CD14-positive monocyte (primary cell): ENCODE results near the gene ASS1. TPM values are rescaled to one million over a fixed set of nuclear protein-coding genes. Genes with fewer than 3 reads are reported as not detected.

Source experiments
- DNase-seq, 3 donors: peaks; one replicate each; pipeline ENCODE4 v3.0.0-alpha.2; 2011 to 2022
- H2AFZ ChIP-seq: 2 replicates; pipeline ENCODE4 v1.6.0; 2012; ENCODE audit warnings: mild to moderate bottlenecking, low read depth, low read length, inconsistent platforms; ENCODE audit not compliant: insufficient read depth, poor library complexity, severe bottlenecking
- H3K27ac ChIP-seq, 2 donors: 1 replicate in 1 of 2; 2 replicates in 1 of 2; pipeline ENCODE4 v1.5.1; 2012 to 2013; ENCODE audit warnings: low read length in 2 of 2, control low read depth in 1 of 2, inconsistent platforms in 1 of 2, low read depth in 1 of 2, mild to moderate bottlenecking in 1 of 2
- H3K27me3 ChIP-seq, 2 donors: one replicate each; pipeline versions ENCODE4 v1.6.0 to v1.6.1; 2011 to 2013; ENCODE audit warnings: low read length in 2 of 2; ENCODE audit not compliant: control insufficient read depth in 2 of 2, insufficient read depth in 2 of 2
- H3K36me3 ChIP-seq, 2 donors: replicated peaks in 1 of 2; 1 replicate in 1 of 2; 2 replicates in 1 of 2; pipeline versions ENCODE4 v1.5.1 to v1.6.1; 2012 to 2013; ENCODE audit warnings: low read length in 2 of 2, control low read depth in 1 of 2, inconsistent platforms in 1 of 2, mild to moderate bottlenecking in 1 of 2; ENCODE audit not compliant: insufficient read depth in 2 of 2, control insufficient read depth in 1 of 2
- H3K4me1 ChIP-seq, 2 donors: 1 replicate in 1 of 2; 2 replicates in 1 of 2; pipeline versions ENCODE4 v1.5.1 to v1.6.1; 2012 to 2013; ENCODE audit warnings: low read length in 2 of 2, control low read depth in 1 of 2, inconsistent platforms in 1 of 2, mild to moderate bottlenecking in 1 of 2, moderate library complexity in 1 of 2; ENCODE audit not compliant: insufficient read depth in 2 of 2, control insufficient read depth in 1 of 2
- H3K4me2 ChIP-seq: replicated peaks from 2 replicates; pipeline ENCODE3; 2012; ENCODE audit warnings: low read length, moderate library complexity, mild to moderate bottlenecking; ENCODE audit not compliant: poor library complexity, severe bottlenecking; ENCODE audit errors: extremely low read depth
- H3K4me3 ChIP-seq, 3 experiments: fragments of 200-600 bp in 1 of 3; sonication (generic) in 1 of 3; replicated peaks in 1 of 3; 1 replicate in 2 of 3; 2 replicates in 1 of 3; pipeline ENCODE4 v1.5.1; 2011 to 2013; ENCODE audit warnings: low read length in 3 of 3, mild to moderate bottlenecking in 3 of 3, control low read depth in 2 of 3, low read depth in 2 of 3, inconsistent platforms in 1 of 3, moderate library complexity in 1 of 3
- H3K79me2 ChIP-seq: 2 replicates; pipeline ENCODE4 v1.6.0; 2012; ENCODE audit warnings: mild to moderate bottlenecking, control low read depth, inconsistent platforms, low read length, moderate library complexity; ENCODE audit not compliant: insufficient read depth
- H3K9ac ChIP-seq: 2 replicates; pipeline ENCODE4 v1.6.0; 2017; ENCODE audit warnings: low read length, mild to moderate bottlenecking; ENCODE audit not compliant: insufficient read depth, poor library complexity, severe bottlenecking
- H3K9me3 ChIP-seq, 2 donors: replicated peaks in 1 of 2; 1 replicate in 1 of 2; 2 replicates in 1 of 2; pipeline versions ENCODE4 v1.5.1 to v1.6.1; 2012 to 2013; ENCODE audit warnings: low read length in 2 of 2, control low read depth in 1 of 2; ENCODE audit not compliant: control insufficient read depth in 1 of 2, insufficient read depth in 1 of 2
- H4K20me1 ChIP-seq: 2 replicates; pipeline ENCODE4 v1.6.0; 2012; ENCODE audit warnings: mild to moderate bottlenecking, low read length, control low read depth, moderate library complexity; ENCODE audit not compliant: insufficient read depth
- H3K27ac Mint-ChIP-seq, 7 donors: one replicate each; pipeline ENCODE4 v1.8.0; 2020; ENCODE audit warnings: mild to moderate bottlenecking in 7 of 7, mixed read lengths in 7 of 7, moderate library complexity in 6 of 7, inconsistent platforms in 2 of 7
- H3K27me3 Mint-ChIP-seq, 3 donors: one replicate each; pipeline ENCODE4 v1.8.0; 2021 to 2022; ENCODE audit warnings: low read depth in 3 of 3, mild to moderate bottlenecking in 3 of 3, mixed read lengths in 3 of 3, moderate library complexity in 3 of 3, inconsistent platforms in 1 of 3
- H3K36me3 Mint-ChIP-seq, 2 donors: one replicate each; pipeline ENCODE4 v1.8.0; 2020; ENCODE audit warnings: mixed read lengths in 2 of 2, inconsistent platforms in 1 of 2, mild to moderate bottlenecking in 1 of 2
- H3K4me1 Mint-ChIP-seq: one replicate; pipeline ENCODE4 v1.8.0; 2020; ENCODE audit warnings: mild to moderate bottlenecking, mixed read lengths
- H3K4me3 Mint-ChIP-seq, 2 donors: one replicate each; pipeline ENCODE4 v1.8.0; 2020; ENCODE audit warnings: mild to moderate bottlenecking in 2 of 2, mixed read lengths in 2 of 2, moderate library complexity in 1 of 2
- H3K9me3 Mint-ChIP-seq, 7 donors: one replicate each; pipeline ENCODE4 v1.8.0; 2020 to 2022; ENCODE audit warnings: mixed read lengths in 7 of 7, mild to moderate bottlenecking in 6 of 7, moderate library complexity in 6 of 7, inconsistent platforms in 2 of 7
- WGBS: methylation state at CpG from one replicate; pipeline ENCODE4 v1.1.5; 2013; ENCODE audit warnings: missing lambda C conversion rate; ENCODE audit not compliant: insufficient coverage; 5-methylcytosine and 5-hydroxymethylcytosine counted together
- intact Hi-C, 2 donors: fragments of 100-400 bp; cut with micrococcal nuclease; formaldehyde crosslinking; loops; one replicate each; pipeline versions ENCODE4 v1.15.0 to v1.15.1; 2023
- polyA plus RNA-seq, 3 donors: library from polyadenylated mRNA; depleted of rRNA in 1 of 3; unstranded in 2 of 3; stranded (reverse) in 1 of 3; fragments of 300-500 nt in 2 of 3; fragments of >200 nt in 1 of 3; fragmentation: Illumina TruSeq in 2 of 3; gene quantifications; 1 replicate in 2 of 3; 2 replicates in 1 of 3; pipeline ENCODE4 v1.2.3, GENCODE V29; 2012 to 2021
- TF ChIP-seq, protein P1 (sequence below): fragments of 200-600 bp; IDR thresholded peaks from one replicate; pipeline ENCODE4 v1.8.0; 2022; ENCODE audit warnings: antibody characterized with exemption, mild to moderate bottlenecking

The ASS1 gene
- polyA plus RNA-seq, 3 donors, result not detected

DNA sequence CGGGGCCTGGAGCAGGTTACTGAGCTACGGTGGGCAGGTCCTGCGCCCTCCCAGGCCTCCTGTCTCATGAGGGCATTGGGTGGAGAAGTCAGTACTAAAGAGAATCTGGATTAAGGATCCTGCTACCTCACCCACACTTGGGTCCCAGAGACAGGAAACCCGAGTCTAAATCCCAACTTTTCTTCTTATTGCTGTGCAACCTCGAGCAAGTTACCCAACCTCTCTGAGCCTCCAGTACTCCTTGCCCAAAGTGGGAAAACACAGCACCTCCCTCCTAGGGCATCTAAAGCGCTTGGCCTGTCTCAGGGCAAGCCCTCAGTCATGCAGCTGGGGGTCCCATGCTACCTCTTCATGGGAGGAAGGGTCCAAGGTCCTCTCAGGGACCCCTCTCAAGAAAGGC lies 28.2 kb downstream of the ASS1 start:
- no peak overlapping the region for H3K27ac Mint-ChIP-seq
- peaks cover 38 to 63% (median 46%) of the 10 kb centered on the region in 3 donors for H3K27me3 Mint-ChIP-seq
- WGBS, result 87% methylated on average over 3 of the region's 6 CpGs
- H2AFZ ChIP-seq, result no peak overlapping the region
- H3K4me1 Mint-ChIP-seq, result no peaks in the 10 kb centered on the region
- H3K9ac ChIP-seq, result no peak overlapping the region
- no peaks in the 10 kb centered on the region for H4K20me1 ChIP-seq
- H3K36me3 Mint-ChIP-seq, result no peaks in the 10 kb centered on the region
- no peaks in the 10 kb centered on the region for H3K36me3 ChIP-seq
- no peaks in the 10 kb centered on the region for H3K4me1 ChIP-seq
- H3K4me2 ChIP-seq, result no peak overlapping the region
- intact Hi-C loops, result no loop called here
- no peak overlapping the region for H3K27ac ChIP-seq
- H3K4me3 Mint-ChIP-seq, result no peak overlapping the region
- no peaks in the 10 kb centered on the region for H3K9me3 Mint-ChIP-seq
- no peak for DNase-seq
- H3K79me2 ChIP-seq, result no peaks in the 10 kb centered on the region
- TF ChIP-seq, protein P1, sequence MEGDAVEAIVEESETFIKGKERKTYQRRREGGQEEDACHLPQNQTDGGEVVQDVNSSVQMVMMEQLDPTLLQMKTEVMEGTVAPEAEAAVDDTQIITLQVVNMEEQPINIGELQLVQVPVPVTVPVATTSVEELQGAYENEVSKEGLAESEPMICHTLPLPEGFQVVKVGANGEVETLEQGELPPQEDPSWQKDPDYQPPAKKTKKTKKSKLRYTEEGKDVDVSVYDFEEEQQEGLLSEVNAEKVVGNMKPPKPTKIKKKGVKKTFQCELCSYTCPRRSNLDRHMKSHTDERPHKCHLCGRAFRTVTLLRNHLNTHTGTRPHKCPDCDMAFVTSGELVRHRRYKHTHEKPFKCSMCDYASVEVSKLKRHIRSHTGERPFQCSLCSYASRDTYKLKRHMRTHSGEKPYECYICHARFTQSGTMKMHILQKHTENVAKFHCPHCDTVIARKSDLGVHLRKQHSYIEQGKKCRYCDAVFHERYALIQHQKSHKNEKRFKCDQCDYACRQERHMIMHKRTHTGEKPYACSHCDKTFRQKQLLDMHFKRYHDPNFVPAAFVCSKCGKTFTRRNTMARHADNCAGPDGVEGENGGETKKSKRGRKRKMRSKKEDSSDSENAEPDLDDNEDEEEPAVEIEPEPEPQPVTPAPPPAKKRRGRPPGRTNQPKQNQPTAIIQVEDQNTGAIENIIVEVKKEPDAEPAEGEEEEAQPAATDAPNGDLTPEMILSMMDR, result no peak
- H3K4me3 ChIP-seq, result no peak overlapping the region
- H3K9me3 ChIP-seq, result no peaks in the 10 kb centered on the region
- peaks cover under 1 to 40% of the 10 kb centered on the region in 2 donors for H3K27me3 ChIP-seq

DNA sequence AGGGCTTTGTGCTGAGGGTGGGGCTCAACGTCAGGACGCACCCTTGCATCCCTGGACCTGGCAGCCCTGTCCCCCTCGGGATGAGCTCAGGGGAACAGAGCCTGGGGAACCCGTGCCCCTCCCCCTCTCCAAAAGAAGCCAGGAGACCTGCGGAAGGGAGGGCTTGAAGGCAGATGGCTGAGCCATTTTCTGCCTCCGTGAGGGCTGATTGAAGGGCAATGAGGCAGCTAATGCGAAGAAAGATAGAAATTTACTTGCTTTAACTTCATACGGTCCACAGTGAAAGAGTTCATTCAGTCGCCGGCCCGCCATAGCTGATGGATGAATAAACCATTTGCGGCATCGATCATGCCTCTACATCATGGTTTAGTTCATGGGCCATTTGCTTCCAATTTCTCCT lies 28.8 kb downstream of the ASS1 start:
- TF ChIP-seq, protein P1, result no peak
- no peaks in the 10 kb centered on the region for H3K4me1 Mint-ChIP-seq
- DNase-seq, result no peak
- intact Hi-C loops, result no loop called here
- H3K27me3 Mint-ChIP-seq, result peaks cover 34 to 59% (median 41%) of the 10 kb centered on the region in 3 donors
- no peaks in the 10 kb centered on the region for H3K79me2 ChIP-seq
- no peaks in the 10 kb centered on the region for H3K4me1 ChIP-seq
- H3K9me3 Mint-ChIP-seq, result no peaks in the 10 kb centered on the region
- WGBS, result 60% methylated on average over 8 of the region's 13 CpGs
- H3K36me3 Mint-ChIP-seq, result no peaks in the 10 kb centered on the region
- H2AFZ ChIP-seq, result no peak overlapping the region
- H3K4me2 ChIP-seq, result no peak overlapping the region
- H3K27ac ChIP-seq, result no peak overlapping the region
- H3K27ac Mint-ChIP-seq, result no peak overlapping the region
- no peaks in the 10 kb centered on the region for H3K9me3 ChIP-seq
- H3K4me3 ChIP-seq, result no peak overlapping the region
- peaks cover 0 to 35% of the 10 kb centered on the region in 2 donors for H3K27me3 ChIP-seq
- no peak overlapping the region for H3K4me3 Mint-ChIP-seq
- no peak overlapping the region for H3K9ac ChIP-seq
- H3K36me3 ChIP-seq, result no peaks in the 10 kb centered on the region
- no peaks in the 10 kb centered on the region for H4K20me1 ChIP-seq
